Activated B cell treated with CpG ODN at 0.5 μM for 24 hours (primary cell): ENCODE data around the gene NXPE3. TPM values are rescaled to one million over a fixed set of nuclear protein-coding genes. Genes with fewer than 3 reads are reported as not detected.

Source experiments
- ATAC-seq: fragments of 200-7000 bp; cut with Tn5 transposase; one replicate; pipeline ENCODE4 v1.10.0; 2021; ENCODE audit warnings: low read depth, mild to moderate bottlenecking, moderate library complexity
- CTCF ChIA-PET: fragments of 350-600 bp; sonication (Branson Sonifier 250); formaldehyde crosslinking; loops from one replicate; lab custom pipeline; 2021; ENCODE audit warnings: antibody characterized with exemption; lab: Charles Lee
- POLR2A ChIA-PET: fragments of 350-600 bp; sonication (Branson Sonifier 250); formaldehyde crosslinking; loops from one replicate; lab custom pipeline; 2021; ENCODE audit warnings: antibody characterized with exemption; lab: Charles Lee
- DNase-seq: peaks from one replicate; pipeline ENCODE4 v3.0.0; 2022
- H3K27ac Mint-ChIP-seq: one replicate; pipeline ENCODE4 v1.8.0; 2020; ENCODE audit warnings: mixed read lengths
- H3K27me3 Mint-ChIP-seq: one replicate; pipeline ENCODE4 v1.8.0; 2021; ENCODE audit warnings: mixed read lengths
- H3K36me3 Mint-ChIP-seq: one replicate; pipeline ENCODE4 v1.8.0; 2021; ENCODE audit warnings: low read depth, mixed read lengths
- H3K4me1 Mint-ChIP-seq: one replicate; pipeline ENCODE4 v1.8.0; 2021; ENCODE audit warnings: mixed read lengths
- H3K4me3 Mint-ChIP-seq: one replicate; pipeline ENCODE4 v1.8.0; 2020; ENCODE audit warnings: mild to moderate bottlenecking, mixed read lengths
- H3K9me3 Mint-ChIP-seq: one replicate; pipeline ENCODE4 v1.8.0; 2020; ENCODE audit warnings: mixed read lengths
- intact Hi-C: fragments of 100-400 bp; cut with micrococcal nuclease; formaldehyde crosslinking; loops from one replicate; pipeline ENCODE4 v1.15.1; 2024
- total RNA-seq: library from RNA; stranded (reverse); gene quantifications from 2 replicates; pipeline ENCODE4 v1.2.3, GENCODE V29; 2022
- TF ChIP-seq, protein P1 (sequence below): fragments of 200-600 bp; IDR thresholded peaks from one replicate; pipeline ENCODE4 v1.8.0; 2022; ENCODE audit warnings: antibody characterized with exemption, mild to moderate bottlenecking

NXPE3 gene
- total RNA-seq, 1 donor from 2014 or later: 15.8 TPM

DNA sequence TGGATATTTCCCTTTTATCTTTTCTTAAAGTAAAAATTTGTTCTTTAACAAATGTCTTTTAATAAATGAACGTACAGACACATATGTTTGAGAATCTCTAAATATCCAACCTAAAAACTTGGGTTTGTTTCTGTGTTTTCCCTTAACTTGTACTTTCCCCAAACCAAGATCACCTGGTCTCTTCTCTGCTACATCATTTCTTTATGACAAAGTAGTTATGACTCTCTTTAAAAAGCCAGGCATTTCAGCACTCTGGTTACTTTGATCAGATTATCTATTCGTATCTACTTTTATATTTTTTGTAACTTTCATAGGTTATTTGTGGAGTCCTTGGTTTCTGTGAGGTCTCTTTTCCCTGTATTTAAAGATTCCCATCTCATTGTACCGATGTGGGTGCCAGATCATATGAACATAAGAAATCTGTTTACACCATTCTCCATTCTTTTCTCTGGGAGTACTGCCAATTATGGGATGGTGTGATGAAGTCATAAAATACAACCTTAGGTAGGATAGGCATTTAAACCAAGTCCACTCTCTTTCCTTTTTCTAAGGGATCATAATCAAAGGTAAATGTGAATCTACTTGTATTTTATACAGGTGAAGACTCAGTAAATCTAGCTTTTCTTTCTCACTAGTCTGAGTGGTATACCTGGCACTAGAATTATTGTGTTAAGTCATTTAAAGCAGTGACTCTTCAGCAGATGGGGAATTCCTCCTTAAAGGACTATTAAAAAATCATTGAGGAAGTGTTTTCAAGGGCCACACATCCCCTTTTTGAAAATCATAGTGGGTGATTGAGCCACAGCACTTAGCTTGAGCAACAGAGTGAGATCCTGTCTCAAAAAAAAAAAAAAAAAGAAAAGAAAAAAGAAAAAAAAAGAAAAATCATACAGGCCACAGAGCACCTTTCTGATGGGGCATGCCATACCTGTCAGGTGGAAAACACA, 57.9 kb downstream of the NXPE3 start:
- CTCF ChIA-PET: interaction anchor here (0.7 to 2.3 kb wide), 4 partner anchors 9 to 388 kb away, joined by 3 to 9 read pairs (median 4); no protein-coding TSS in a partner anchor

DNA sequence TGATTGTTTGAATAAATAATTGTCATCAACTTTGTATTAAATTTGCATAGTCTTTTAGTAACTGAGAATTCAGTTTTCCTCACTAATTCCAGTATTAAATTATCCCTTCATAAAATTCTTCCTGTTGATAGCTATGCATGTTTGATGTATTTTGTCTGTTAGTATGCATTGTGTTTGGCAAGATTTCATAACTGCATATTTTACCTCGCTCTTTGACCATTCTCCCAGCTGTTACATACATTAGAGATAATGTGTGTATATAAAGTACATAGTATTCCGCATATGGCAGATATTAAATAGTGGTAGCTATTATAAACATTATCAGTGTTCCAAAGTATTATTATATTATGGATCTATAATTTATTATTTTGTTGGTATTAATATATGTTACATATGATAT, 59.7 kb downstream of the NXPE3 start:
- DNase-seq: no peak
- Mint-ChIP-seq H3K4me1 (peaks cover 89% of the 10 kb centered on the region), H3K27me3 (no peaks in the 10 kb centered on the region), H3K4me3 (no peak overlapping the region), H3K27ac (no peak overlapping the region), H3K9me3 (peaks cover 4% of the 10 kb centered on the region), H3K36me3 (peaks cover 84% of the 10 kb centered on the region)
- POLR2A ChIA-PET: interaction anchor here (0.6 to 9.3 kb wide), 5 partner anchors 10 to 106 kb away, joined by 3 to 112 read pairs (median 7); partner anchors contain the start of gene NFKBIZ
- TF ChIP-seq, protein P1, sequence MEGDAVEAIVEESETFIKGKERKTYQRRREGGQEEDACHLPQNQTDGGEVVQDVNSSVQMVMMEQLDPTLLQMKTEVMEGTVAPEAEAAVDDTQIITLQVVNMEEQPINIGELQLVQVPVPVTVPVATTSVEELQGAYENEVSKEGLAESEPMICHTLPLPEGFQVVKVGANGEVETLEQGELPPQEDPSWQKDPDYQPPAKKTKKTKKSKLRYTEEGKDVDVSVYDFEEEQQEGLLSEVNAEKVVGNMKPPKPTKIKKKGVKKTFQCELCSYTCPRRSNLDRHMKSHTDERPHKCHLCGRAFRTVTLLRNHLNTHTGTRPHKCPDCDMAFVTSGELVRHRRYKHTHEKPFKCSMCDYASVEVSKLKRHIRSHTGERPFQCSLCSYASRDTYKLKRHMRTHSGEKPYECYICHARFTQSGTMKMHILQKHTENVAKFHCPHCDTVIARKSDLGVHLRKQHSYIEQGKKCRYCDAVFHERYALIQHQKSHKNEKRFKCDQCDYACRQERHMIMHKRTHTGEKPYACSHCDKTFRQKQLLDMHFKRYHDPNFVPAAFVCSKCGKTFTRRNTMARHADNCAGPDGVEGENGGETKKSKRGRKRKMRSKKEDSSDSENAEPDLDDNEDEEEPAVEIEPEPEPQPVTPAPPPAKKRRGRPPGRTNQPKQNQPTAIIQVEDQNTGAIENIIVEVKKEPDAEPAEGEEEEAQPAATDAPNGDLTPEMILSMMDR: no peak
- CTCF ChIA-PET: interaction anchor here (1.1 to 3.3 kb wide), 5 partner anchors 10 to 386 kb away, joined by 4 to 17 read pairs (median 6); partner anchors contain the start of gene NFKBIZ
- intact Hi-C loops: no loop called here
- ATAC-seq: no peak

More for the DNA sequence above, 57.9 kb downstream of the NXPE3 start:
- Mint-ChIP-seq H3K4me3 (peak overlapping the region; percentile 79), H3K9me3 (peaks cover 1% of the 10 kb centered on the region), H3K36me3 (peaks cover 89% of the 10 kb centered on the region), H3K27me3 (no peaks in the 10 kb centered on the region), H3K4me1 (peaks cover 91% of the 10 kb centered on the region), H3K27ac (peak overlapping the region; percentile 85)
- TF ChIP-seq, protein P1: no peak
- intact Hi-C loops: loop anchor here (1.0 kb wide), 2 partner anchors 10 to 12 kb away; partner anchors contain the start of gene NFKBIZ
- no peak for DNase-seq
- POLR2A ChIA-PET: interaction anchor here (0.5 to 9.3 kb wide), 12 partner anchors 8 to 223 kb away, joined by 3 to 112 read pairs (median 6); partner anchors contain the start of gene NFKBIZ
- peak; percentile 84 for ATAC-seq

DNA sequence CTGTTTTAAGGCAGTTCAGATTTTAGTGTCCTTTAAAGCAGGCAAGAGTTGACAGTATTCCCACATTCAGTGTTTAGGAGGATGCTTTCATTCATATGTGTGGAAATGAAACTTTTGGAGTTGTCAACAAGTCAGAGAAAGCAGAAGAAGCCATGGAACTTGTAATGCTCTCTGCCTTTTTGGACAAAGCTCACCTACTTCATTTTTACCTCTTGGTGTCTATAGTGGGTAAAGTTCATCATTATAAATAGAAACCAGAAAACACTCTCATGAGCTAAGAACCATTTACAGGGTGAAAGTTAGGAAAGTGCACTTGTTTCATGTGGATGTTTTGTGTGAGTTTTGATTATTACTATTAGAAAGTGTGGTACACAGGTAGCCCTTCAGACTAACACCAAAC, 61.1 kb downstream of the NXPE3 start:
- POLR2A ChIA-PET: interaction anchor here (8.1 to 9.3 kb wide), 2 partner anchors 8 to 12 kb away, joined by 96 to 112 read pairs; partner anchors contain the start of gene NFKBIZ
- no peak overlapping the region for H3K27ac Mint-ChIP-seq

DNA sequence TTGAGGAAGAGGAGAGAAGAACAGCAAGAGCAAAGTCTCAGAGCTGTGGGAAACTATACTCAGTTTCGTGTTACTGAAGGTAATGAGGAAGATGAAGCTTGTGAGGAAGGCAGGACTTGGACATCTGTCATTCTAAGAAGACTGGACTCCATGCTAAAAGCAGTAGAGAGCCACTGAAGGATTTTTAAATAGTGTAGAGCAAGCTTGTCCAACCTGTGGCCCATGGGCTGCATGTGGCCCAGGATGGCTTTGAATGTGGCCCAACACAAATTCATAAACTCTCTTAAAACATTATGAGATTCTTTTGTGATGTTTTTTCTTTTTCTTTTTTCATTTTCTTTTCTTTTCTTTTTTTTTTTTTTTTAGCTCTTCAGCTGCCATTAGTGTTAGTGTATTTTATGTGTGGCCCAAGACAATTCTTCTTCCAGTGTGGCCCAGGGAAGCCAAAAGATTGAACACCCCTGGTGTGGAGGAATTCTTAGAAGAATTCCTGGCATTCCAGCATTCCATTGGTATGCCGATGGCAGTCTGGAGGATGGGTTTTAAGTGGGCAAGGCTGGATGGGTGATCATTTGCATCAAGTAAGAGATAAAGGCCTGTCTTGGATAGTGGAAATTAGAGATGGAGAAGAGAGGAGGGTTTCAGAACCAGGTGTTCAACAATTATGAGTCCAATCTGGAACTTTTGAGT, 63.4 kb downstream of the NXPE3 start:
- Mint-ChIP-seq H3K36me3 (peaks cover 74% of the 10 kb centered on the region), H3K27ac (peak overlapping the region; percentile 13), H3K9me3 (peaks cover 4% of the 10 kb centered on the region), H3K4me1 (peaks cover 75% of the 10 kb centered on the region), H3K4me3 (no peak overlapping the region), H3K27me3 (no peaks in the 10 kb centered on the region)
- TF ChIP-seq, protein P1: no peak
- DNase-seq: no peak
- ATAC-seq: no peak
- ChIA-PET CTCF (interaction anchor here (1.4 kb wide), 1 partner anchor 28 kb away, joined by 5 read pairs; no protein-coding TSS in a partner anchor), POLR2A (interaction anchor here (0.7 to 9.3 kb wide), 7 partner anchors 7 to 217 kb away, joined by 3 to 96 read pairs (median 6); partner anchors contain the start of gene NFKBIZ)
- intact Hi-C loops: no loop called here

More for the DNA sequence above, 61.1 kb downstream of the NXPE3 start:
- peaks cover 82% of the 10 kb centered on the region for H3K36me3 Mint-ChIP-seq
- H3K9me3 Mint-ChIP-seq: peaks cover 4% of the 10 kb centered on the region
- peaks cover 87% of the 10 kb centered on the region for H3K4me1 Mint-ChIP-seq
- TF ChIP-seq, protein P1: no peak
- ATAC-seq (no peak), DNase-seq (no peak)
- H3K27me3 Mint-ChIP-seq: no peaks in the 10 kb centered on the region
- CTCF ChIA-PET: interaction anchor here (1.3 to 3.3 kb wide), 2 partner anchors 29 to 385 kb away, joined by 8 to 17 read pairs; no protein-coding TSS in a partner anchor
- intact Hi-C loops: no loop called here
- H3K4me3 Mint-ChIP-seq: no peak overlapping the region
